A549 (cell line): Measurements from ENCODE around the gene EVX2. TPM values are rescaled to one million over a fixed set of nuclear protein-coding genes. Genes with fewer than 3 reads are reported as not detected.

ENCODE experiments used
- ATAC-seq, 2 experiments: fragments of 200-7000 bp in 1 of 2; fragments of >200 bp in 1 of 2; cut with Nextera tagmentation in 1 of 2; cut with Tn5 transposase in 1 of 2; 3 replicates each; pipeline versions ENCODE4 v1.8.0 to v1.9.1; 2018 to 2020; ENCODE audit warnings: mild to moderate bottlenecking in 1 of 2, moderate library complexity in 1 of 2
- CTCF ChIA-PET: fragments of 300-600 bp; sonication (Branson Sonifier 250); formaldehyde crosslinking; extraction: SDS; loops from one replicate; lab custom pipeline; 2021; ENCODE audit warnings: antibody characterized with exemption, inconsistent platforms; lab: Yijun Ruan, JAX
- POLR2A ChIA-PET: fragments of 350-600 bp; formaldehyde crosslinking; extraction: SDS; loops from one replicate; lab custom pipeline; 2021; ENCODE audit warnings: antibody characterized with exemption, inconsistent platforms; lab: Yijun Ruan, JAX
- DNase-seq, 2 experiments: peaks; one replicate each; pipeline versions ENCODE4 v3.0.0 to v3.0.0-alpha.2; 2011 to 2016; ENCODE audit warnings: low read depth in 1 of 2, low spot score in 1 of 2
- FAIRE-seq: peaks from 2 replicates; lab custom pipeline; 2011; peaks lifted over from hg19 to GRCh38; lab: Jason Lieb, UNC
- H3K27ac ChIP-seq, 2 experiments: fragments of >200 bp; sonication (Bioruptor Twin); formaldehyde crosslinking; 3 replicates each; pipeline ENCODE4 v1.5.1; 2016 to 2017
- H3K4me1 ChIP-seq: fragments of >200 bp; sonication (Bioruptor Twin); formaldehyde crosslinking; 3 replicates; pipeline ENCODE4 v1.6.1; 2016
- H3K4me2 ChIP-seq: fragments of >200 bp; sonication (Bioruptor Twin); formaldehyde crosslinking; 3 replicates; pipeline ENCODE4 v1.6.1; 2016
- H3K4me3 ChIP-seq: fragments of >200 bp; sonication (Bioruptor Twin); formaldehyde crosslinking; 3 replicates; pipeline ENCODE4 v1.5.1; 2016
- H3K9me3 ChIP-seq: fragments of >200 bp; sonication (Bioruptor Twin); formaldehyde crosslinking; 3 replicates; pipeline ENCODE4 v1.6.1; 2016
- ATOH8 ChIP-seq: fragments of 250-450 bp; sonication (Bioruptor Pico); IDR thresholded peaks from 2 replicates; pipeline ENCODE4 v1.5.0; 2020; ENCODE audit warnings: low read depth, mild to moderate bottlenecking, moderate library complexity
- CTCF ChIP-seq: fragments of >200 bp; sonication (Bioruptor Twin); formaldehyde crosslinking; IDR thresholded peaks from 3 replicates; pipeline ENCODE4 v1.5.1; 2016
- E2F6 ChIP-seq: IDR thresholded peaks from 2 replicates; pipeline ENCODE4 v1.6.1; 2012; ENCODE audit warnings: low read depth, borderline replicate concordance
- ELK1 ChIP-seq: fragments of 150-350 bp; IDR thresholded peaks from 2 replicates; pipeline ENCODE4 v1.6.1; 2014; ENCODE audit warnings: low read depth, mild to moderate bottlenecking, low read length
- ESRRA ChIP-seq: fragments of 150-350 bp; IDR thresholded peaks from 2 replicates; pipeline ENCODE4 v1.6.1; 2014; ENCODE audit warnings: mild to moderate bottlenecking, low read length, borderline replicate concordance
- FOXS1 ChIP-seq: fragments of 250-450 bp; sonication (Bioruptor Pico); IDR thresholded peaks from 2 replicates; pipeline ENCODE4 v1.5.0; 2020; ENCODE audit warnings: mild to moderate bottlenecking, moderate library complexity
- HOXB13 ChIP-seq: fragments of 250-450 bp; sonication (Bioruptor Pico); IDR thresholded peaks from 2 replicates; pipeline ENCODE4 v1.5.0; 2020; ENCODE audit warnings: low read depth, mild to moderate bottlenecking, moderate library complexity
- JUN ChIP-seq, 2 experiments: fragments of >200 bp; sonication (Bioruptor Twin); formaldehyde crosslinking; IDR thresholded peaks; 2 replicates in 1 of 2; 3 replicates in 1 of 2; pipeline ENCODE4 v1.6.1; 2016 to 2017
- JUNB ChIP-seq: fragments of >200 bp; sonication (Bioruptor Twin); formaldehyde crosslinking; IDR thresholded peaks from 2 replicates; pipeline ENCODE4 v1.6.1; 2016
- KDM1A ChIP-seq: fragments of 200-600 bp; sonication (generic); IDR thresholded peaks from 2 replicates; pipeline ENCODE4 v1.6.1; 2016; ENCODE audit warnings: low read depth, mild to moderate bottlenecking
- KDM5A ChIP-seq: fragments of 200-600 bp; sonication (generic); IDR thresholded peaks from 2 replicates; pipeline ENCODE4 v1.6.1; 2016; ENCODE audit warnings: antibody characterized with exemption, mild to moderate bottlenecking
- MAFK ChIP-seq: fragments of 450-650 bp; IDR thresholded peaks from 2 replicates; pipeline ENCODE4 v1.6.1; 2014; ENCODE audit not compliant: partially characterized antibody
- MAX ChIP-seq: IDR thresholded peaks from 2 replicates; pipeline ENCODE4 v1.6.1; 2012
- NFE2L2 ChIP-seq: fragments of 150-350 bp; conservative IDR thresholded peaks from 2 replicates; pipeline ENCODE4 v1.6.1; 2014; ENCODE audit warnings: low read length
- NPAS2 ChIP-seq: fragments of 250-450 bp; sonication (Bioruptor Pico); IDR thresholded peaks from 2 replicates; pipeline ENCODE4 v1.8.0; 2022; ENCODE audit warnings: mild to moderate bottlenecking, moderate library complexity, borderline replicate concordance
- NR3C1 ChIP-seq: fragments of >200 bp; sonication (Bioruptor Twin); formaldehyde crosslinking; IDR thresholded peaks from 3 replicates; pipeline ENCODE4 v1.6.1; 2017
- PBX3 ChIP-seq: IDR thresholded peaks from 2 replicates; pipeline ENCODE4 v1.6.1; 2012
- PHF8 ChIP-seq: fragments of 200-600 bp; sonication (generic); IDR thresholded peaks from 2 replicates; pipeline ENCODE4 v1.6.1; 2016; ENCODE audit warnings: low read depth, mild to moderate bottlenecking, antibody characterized with exemption, moderate library complexity, borderline replicate concordance
- RAD21 ChIP-seq, 2 experiments: fragments of >200 bp in 1 of 2; sonication (Bioruptor Twin) in 1 of 2; formaldehyde crosslinking in 1 of 2; IDR thresholded peaks in 1 of 2; conservative IDR thresholded peaks in 1 of 2; 2 replicates in 1 of 2; 3 replicates in 1 of 2; pipeline ENCODE4 v1.6.1; 2012 to 2018; ENCODE audit warnings: inconsistent platforms in 1 of 2
- RARB ChIP-seq: fragments of 250-450 bp; sonication (Bioruptor Pico); IDR thresholded peaks from 2 replicates; pipeline ENCODE4 v1.8.0; 2021; ENCODE audit warnings: mild to moderate bottlenecking, moderate library complexity
- USF2 ChIP-seq: fragments of 450-650 bp; IDR thresholded peaks from 2 replicates; pipeline ENCODE4 v1.6.1; 2014; ENCODE audit warnings: antibody characterized with exemption
- ZC3H11A ChIP-seq: fragments of 450-650 bp; IDR thresholded peaks from 2 replicates; pipeline ENCODE4 v1.6.1; 2014; ENCODE audit warnings: antibody characterized with exemption, mild to moderate bottlenecking
- ZNF302 ChIP-seq: fragments of 250-450 bp; sonication (Bioruptor Pico); IDR thresholded peaks from 2 replicates; pipeline ENCODE4 v1.9.0; 2021; ENCODE audit warnings: inconsistent platforms, mild to moderate bottlenecking, moderate library complexity
- ZSCAN20 ChIP-seq: fragments of 250-450 bp; sonication (Bioruptor Pico); IDR thresholded peaks from 2 replicates; pipeline ENCODE4 v1.8.0; 2022; ENCODE audit warnings: mild to moderate bottlenecking, moderate library complexity
- WGBS: methylation state at CpG from one replicate; pipeline ENCODE4 v1.1.6; 2017; ENCODE audit errors: missing lambda C conversion rate; 5-methylcytosine and 5-hydroxymethylcytosine counted together
- polyA plus RNA-seq, 4 experiments: library from polyadenylated mRNA; depleted of rRNA in 3 of 4; stranded (reverse); fragments of >200 nt; fragmentation: RNase III in 1 of 4; extraction: RNeasy Plus Mini Kit Qiagen cat#74134 plus additional on column Dnase treatment in 1 of 4; gene quantifications; 2 replicates in 3 of 4; 3 replicates in 1 of 4; pipeline ENCODE4 v1.2.3, GENCODE V29; 2011 to 2017
- TF ChIP-seq, protein P1 (sequence below): fragments of >200 bp; sonication (Bioruptor Twin); formaldehyde crosslinking; IDR thresholded peaks from 3 replicates; pipeline ENCODE4 v1.6.1; 2016

Gene EVX2
- polyA plus RNA-seq, 2 of the 4 experiments (the other 2 are of a cell fraction) = 0.03 TPM; not detected in 1

DNA sequence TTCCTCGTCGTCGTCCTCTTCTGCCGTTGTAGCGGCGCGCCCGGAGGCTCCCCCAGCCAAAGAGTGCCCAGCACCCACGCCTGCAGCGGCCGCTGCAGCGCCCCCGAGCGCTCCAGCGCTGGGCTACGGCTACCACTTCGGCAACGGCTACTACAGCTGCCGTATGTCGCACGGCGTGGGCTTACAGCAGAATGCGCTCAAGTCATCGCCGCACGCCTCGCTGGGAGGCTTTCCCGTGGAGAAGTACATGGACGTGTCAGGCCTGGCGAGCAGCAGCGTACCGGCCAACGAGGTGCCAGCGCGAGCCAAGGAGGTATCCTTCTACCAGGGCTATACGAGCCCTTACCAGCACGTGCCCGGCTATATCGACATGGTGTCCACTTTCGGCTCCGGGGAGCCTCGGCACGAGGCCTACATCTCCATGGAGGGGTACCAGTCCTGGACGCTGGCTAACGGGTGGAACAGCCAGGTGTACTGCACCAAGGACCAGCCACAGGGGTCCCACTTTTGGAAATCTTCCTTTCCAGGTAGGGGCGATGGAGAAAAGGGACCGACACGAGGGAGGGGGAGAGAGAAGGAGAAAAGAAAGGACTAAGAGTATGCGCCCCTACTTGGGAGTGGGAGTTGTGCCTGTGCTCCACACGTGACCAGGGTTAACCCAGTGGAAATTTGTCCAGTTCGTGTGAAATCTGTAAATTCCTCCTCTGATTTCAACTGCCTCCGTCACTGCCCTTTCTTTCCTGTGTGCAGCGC lies 9.6 kb upstream of the EVX2 start:
- peak; percentile 32 to 39; a peak in 4 of 6 replicates for ATAC-seq
- ChIA-PET POLR2A (no interaction called here), CTCF (interaction anchor here (1.2 to 2.2 kb wide), 6 partner anchors 8 to 726 kb away, joined by 3 to 9 read pairs (median 4); no protein-coding TSS in a partner anchor)
- Histone ChIP-seq H3K4me2 (peak overlapping the region; percentile 67), H3K9me3 (no peaks in the 10 kb centered on the region), H3K4me3 (peak overlapping the region; percentile 46), H3K27ac (peak overlapping the region in 1 of 2 experiments; percentile 79; a peak in 3 of 6 replicates), H3K4me1 (peaks cover 7% of the 10 kb centered on the region; the same call in 2 of the 3 replicates)
- no peak for DNase-seq
- 53% methylated on average over 23 of the region's 53 CpGs for WGBS
- no peak for FAIRE-seq
- no peak for TF ChIP-seq NR3C1
- no peak for TF ChIP-seq RARB (CRISPR knock-in tag)
- TF ChIP-seq KDM5A = no peak
- TF ChIP-seq HOXB13 (CRISPR knock-in tag) = no peak
- TF ChIP-seq ZNF302 = no peak
- no peak for TF ChIP-seq ATOH8 (CRISPR knock-in tag)
- TF ChIP-seq MAFK = no peak
- TF ChIP-seq ELK1 = no peak
- TF ChIP-seq ESRRA = no peak
- 0 out of 3 replicates have a peak, but pooled peaks have one; percentile 7 for TF ChIP-seq CTCF
- TF ChIP-seq FOXS1 (CRISPR knock-in tag) = no peak
- no peak for TF ChIP-seq PBX3
- TF ChIP-seq RAD21 (conservative IDR thresholded peaks at IDR 0.05 in 1 of 2, IDR thresholded peaks at IDR 0.05 in 1 of 2) = no peak
- TF ChIP-seq MAX = peak; percentile 75
- TF ChIP-seq, protein P1, sequence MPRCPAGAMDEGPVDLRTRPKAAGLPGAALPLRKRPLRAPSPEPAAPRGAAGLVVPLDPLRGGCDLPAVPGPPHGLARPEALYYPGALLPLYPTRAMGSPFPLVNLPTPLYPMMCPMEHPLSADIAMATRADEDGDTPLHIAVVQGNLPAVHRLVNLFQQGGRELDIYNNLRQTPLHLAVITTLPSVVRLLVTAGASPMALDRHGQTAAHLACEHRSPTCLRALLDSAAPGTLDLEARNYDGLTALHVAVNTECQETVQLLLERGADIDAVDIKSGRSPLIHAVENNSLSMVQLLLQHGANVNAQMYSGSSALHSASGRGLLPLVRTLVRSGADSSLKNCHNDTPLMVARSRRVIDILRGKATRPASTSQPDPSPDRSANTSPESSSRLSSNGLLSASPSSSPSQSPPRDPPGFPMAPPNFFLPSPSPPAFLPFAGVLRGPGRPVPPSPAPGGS = no peak
- no peak for TF ChIP-seq USF2
- peak; percentile 30; the same call in 1 of the 2 replicates for TF ChIP-seq E2F6
- TF ChIP-seq JUNB = no peak
- no peak for TF ChIP-seq NPAS2 (CRISPR knock-in tag)
- no peak for TF ChIP-seq NFE2L2
- no peak for TF ChIP-seq PHF8
- no peak for TF ChIP-seq JUN (IDR thresholded peaks at IDR 0.05)
- TF ChIP-seq ZSCAN20 (CRISPR knock-in tag) = no peak
- TF ChIP-seq ZC3H11A = no peak
- TF ChIP-seq KDM1A = no peak
